ENCODE results near the gene GPRIN3. TPM values are rescaled to one million over a fixed set of nuclear protein-coding genes. Genes with fewer than 3 reads are reported as not detected.
"Not testable (repeated sequence)": the region's sequence is repeated elsewhere in the genome, so short reads cannot be mapped to it uniquely, and the experiment has no call there.

The GPRIN3 gene
- total and polyA plus RNA-seq, 5 donors from 2014 or later = 11.7 to 78.9 (median 12.9) TPM

- H3K4me1 ChIP-seq (ENCODE audit: control insufficient read depth, insufficient read depth, low read length, poor library complexity, severe bottlenecking) = no peaks in the 10 kb centered on the region
- no peak overlapping the region for H3K27ac ChIP-seq (ENCODE audit: insufficient read depth, low read length, poor library complexity, severe bottlenecking)
- Mint-ChIP-seq H3K27me3 (peaks cover 23% of the 10 kb centered on the region), H3K4me3 (no peak overlapping the region), H3K9me3 (peaks cover 1 to 10% (median 7%) of the 10 kb centered on the region in 7 donors), H3K4me1 (no peaks in the 10 kb centered on the region), H3K27ac (no peak overlapping the region), H3K36me3 (no peaks in the 10 kb centered on the region)
- DNase-seq (no peak), ATAC-seq (ENCODE audit: low read depth in 2 of 2) (no peak)
- H3K9me3 ChIP-seq (ENCODE audit: control insufficient read depth in 2 of 2, low read length in 2 of 2) = no peaks in the 10 kb centered on the region
- peaks cover 1% of the 10 kb centered on the region for H3K27me3 ChIP-seq (ENCODE audit: control insufficient read depth, insufficient read depth, low read length)
- H3K36me3 ChIP-seq (ENCODE audit: control insufficient read depth, insufficient read depth, low read length) = no peaks in the 10 kb centered on the region
- no peak overlapping the region for H3K4me3 ChIP-seq (ENCODE audit: low read depth, low read length)
Observed at GRCh38 chr4:89203902-89204301, 103.7 kb downstream of the GPRIN3 start.

GRCh38 chr4:89199394-89199793, 108.2 kb downstream of the GPRIN3 start:
- H3K9me3 ChIP-seq (ENCODE audit: control insufficient read depth in 2 of 2, low read length in 2 of 2); H3K9me3 Mint-ChIP-seq; H3K27me3 ChIP-seq (ENCODE audit: control insufficient read depth, insufficient read depth, low read length); H3K4me3 ChIP-seq (ENCODE audit: low read depth, low read length); H3K27ac ChIP-seq (ENCODE audit: insufficient read depth, low read length, poor library complexity, severe bottlenecking); H3K36me3 ChIP-seq (ENCODE audit: control insufficient read depth, insufficient read depth, low read length); H3K4me3 Mint-ChIP-seq; H3K4me1 ChIP-seq (ENCODE audit: control insufficient read depth, insufficient read depth, low read length, poor library complexity, severe bottlenecking); H3K4me1 Mint-ChIP-seq; ATAC-seq (ENCODE audit: low read depth in 2 of 2); H3K36me3 Mint-ChIP-seq; DNase-seq; H3K27ac Mint-ChIP-seq: not testable (repeated sequence)
- peaks cover 28% of the 10 kb centered on the region for H3K27me3 Mint-ChIP-seq

GRCh38 chr4:89197920-89198319, 109.7 kb downstream of the GPRIN3 start:
- ATAC-seq (ENCODE audit: low read depth in 2 of 2) (no peak), DNase-seq (no peak)
- Histone ChIP-seq H3K27ac (ENCODE audit: insufficient read depth, low read length, poor library complexity, severe bottlenecking) (no peak overlapping the region), H3K4me3 (ENCODE audit: low read depth, low read length) (no peak overlapping the region), H3K9me3 (ENCODE audit: control insufficient read depth in 2 of 2, low read length in 2 of 2) (no peaks in the 10 kb centered on the region), H3K36me3 (ENCODE audit: control insufficient read depth, insufficient read depth, low read length) (no peaks in the 10 kb centered on the region), H3K27me3 (ENCODE audit: control insufficient read depth, insufficient read depth, low read length) (no peaks in the 10 kb centered on the region), H3K4me1 (ENCODE audit: control insufficient read depth, insufficient read depth, low read length, poor library complexity, severe bottlenecking) (no peaks in the 10 kb centered on the region)
- Mint-ChIP-seq H3K27ac (no peak overlapping the region), H3K4me3 (no peak overlapping the region), H3K36me3 (no peaks in the 10 kb centered on the region), H3K9me3 (peaks cover 0 to 2% (median 0%) of the 10 kb centered on the region in 7 donors), H3K27me3 (peaks cover 28% of the 10 kb centered on the region), H3K4me1 (no peaks in the 10 kb centered on the region)

- H3K9me3 ChIP-seq (ENCODE audit: control insufficient read depth in 2 of 2, low read length in 2 of 2) = no peaks in the 10 kb centered on the region
- no peak overlapping the region for H3K4me3 ChIP-seq (ENCODE audit: low read depth, low read length)
- no peak for ATAC-seq (ENCODE audit: low read depth in 2 of 2)
- H3K36me3 ChIP-seq (ENCODE audit: control insufficient read depth, insufficient read depth, low read length) = no peaks in the 10 kb centered on the region
- Mint-ChIP-seq H3K9me3 (peaks cover 0 to 2% (median 0%) of the 10 kb centered on the region in 7 donors), H3K4me3 (no peak overlapping the region), H3K27ac (no peak overlapping the region), H3K27me3 (peaks cover 28% of the 10 kb centered on the region), H3K4me1 (no peaks in the 10 kb centered on the region), H3K36me3 (no peaks in the 10 kb centered on the region)
- H3K27ac ChIP-seq (ENCODE audit: insufficient read depth, low read length, poor library complexity, severe bottlenecking) = no peak overlapping the region
- H3K27me3 ChIP-seq (ENCODE audit: control insufficient read depth, insufficient read depth, low read length) = peaks cover 3% of the 10 kb centered on the region
- no peaks in the 10 kb centered on the region for H3K4me1 ChIP-seq (ENCODE audit: control insufficient read depth, insufficient read depth, low read length, poor library complexity, severe bottlenecking)
- no peak for DNase-seq
Observed at GRCh38 chr4:89196745-89197144, 110.9 kb downstream of the GPRIN3 start.

GRCh38 chr4:89196056-89196674, 111.4 kb downstream of the GPRIN3 start:
- Histone ChIP-seq H3K27me3 (ENCODE audit: control insufficient read depth, insufficient read depth, low read length) (peaks cover 3% of the 10 kb centered on the region), H3K9me3 (ENCODE audit: control insufficient read depth in 2 of 2, low read length in 2 of 2) (no peaks in the 10 kb centered on the region)
- no peak for ATAC-seq (ENCODE audit: low read depth in 2 of 2)

GRCh38 chr4:89193843-89194242, 113.8 kb downstream of the GPRIN3 start:
- no peak overlapping the region for H3K4me3 Mint-ChIP-seq
- no peaks in the 10 kb centered on the region for H3K4me1 Mint-ChIP-seq

More at GRCh38 chr4:89196056-89196674, 111.4 kb downstream of the GPRIN3 start:
- H3K36me3 ChIP-seq (ENCODE audit: control insufficient read depth, insufficient read depth, low read length) = no peaks in the 10 kb centered on the region
- no peak overlapping the region for H3K4me3 Mint-ChIP-seq
- no peak overlapping the region for H3K27ac ChIP-seq (ENCODE audit: insufficient read depth, low read length, poor library complexity, severe bottlenecking)
- no peak overlapping the region for H3K4me3 ChIP-seq (ENCODE audit: low read depth, low read length)
- peaks cover 0 to 2% (median 0%) of the 10 kb centered on the region in 7 donors for H3K9me3 Mint-ChIP-seq
- H3K36me3 Mint-ChIP-seq = no peaks in the 10 kb centered on the region
- no peaks in the 10 kb centered on the region for H3K4me1 Mint-ChIP-seq
- H3K27me3 Mint-ChIP-seq = peaks cover 34% of the 10 kb centered on the region
- DNase-seq = no peak
- no peaks in the 10 kb centered on the region for H3K4me1 ChIP-seq (ENCODE audit: control insufficient read depth, insufficient read depth, low read length, poor library complexity, severe bottlenecking)
- H3K27ac Mint-ChIP-seq = no peak overlapping the region

More at GRCh38 chr4:89193843-89194242, 113.8 kb downstream of the GPRIN3 start:
- no peaks in the 10 kb centered on the region for H3K36me3 ChIP-seq (ENCODE audit: control insufficient read depth, insufficient read depth, low read length)
- Mint-ChIP-seq H3K27me3 (peaks cover 42% of the 10 kb centered on the region), H3K36me3 (no peaks in the 10 kb centered on the region), H3K27ac (no peak overlapping the region), H3K9me3 (peaks cover 0 to 4% (median 0%) of the 10 kb centered on the region in 7 donors)
- DNase-seq (no peak), ATAC-seq (ENCODE audit: low read depth in 2 of 2) (no peak)
- no peaks in the 10 kb centered on the region for H3K9me3 ChIP-seq (ENCODE audit: control insufficient read depth in 2 of 2, low read length in 2 of 2)
- H3K4me3 ChIP-seq (ENCODE audit: low read depth, low read length) = no peak overlapping the region
- H3K4me1 ChIP-seq (ENCODE audit: control insufficient read depth, insufficient read depth, low read length, poor library complexity, severe bottlenecking) = no peaks in the 10 kb centered on the region
- no peak overlapping the region for H3K27ac ChIP-seq (ENCODE audit: insufficient read depth, low read length, poor library complexity, severe bottlenecking)
- H3K27me3 ChIP-seq (ENCODE audit: control insufficient read depth, insufficient read depth, low read length) = peaks cover 3% of the 10 kb centered on the region

Other genes starting within 250 kb of the GPRIN3 start
- 4.0 TPM for gene TIGD2, start 196.3 kb downstream of the GPRIN3 start, total RNA-seq
- gene TIGD2, start 196.3 kb downstream of the GPRIN3 start, polyA plus RNA-seq = 1 to 10 TPM; 5.6 to 7.4 (median 6.6) TPM